ENCODE measurements around the gene AS3MT. TPM values are rescaled to one million over a fixed set of nuclear protein-coding genes. Genes with fewer than 3 reads are reported as not detected.

The AS3MT gene
- total RNA-seq, 1 donor from 2014 or later: 0.64 TPM

GRCh38 chr10:102919246-102919959 lies 50.1 kb downstream of the AS3MT start:
- FAIRE-seq: no peak

GRCh38 chr10:102919992-102920739 lies 50.9 kb downstream of the AS3MT start:
- Histone ChIP-seq H3K27ac (ENCODE audit: low read depth, low read length) (no peak overlapping the region), H3K36me3 (ENCODE audit: insufficient read depth, low read length) (no peaks in the 10 kb centered on the region), H3K4me3 (ENCODE audit: insufficient read depth, low read depth, low read length) (peak overlapping the region; percentile 81), H3K4me1 (ENCODE audit: insufficient read depth, low read length) (peaks cover 18% of the 10 kb centered on the region), H3K9me3 (ENCODE audit: insufficient read depth, low read depth, low read length) (no peaks in the 10 kb centered on the region), H4K20me1 (ENCODE audit: insufficient read depth, low read length) (peaks cover 25% of the 10 kb centered on the region), H3K4me2 (ENCODE audit: low read length) (peak overlapping the region; percentile 92), H3K79me2 (ENCODE audit: insufficient read depth, low read length) (peaks cover 7% of the 10 kb centered on the region), H2AFZ (ENCODE audit: low read depth, low read length) (peak overlapping the region; percentile 98), H3K27me3 (ENCODE audit: insufficient read depth, low read length) (peaks cover 11% of the 10 kb centered on the region), H3K9ac (ENCODE audit: low read length) (peak overlapping the region; percentile 88)
- peaks cover 11% of the 10 kb centered on the region for H3K4me1 Mint-ChIP-seq (ENCODE audit: low read depth, unreplicated experiment)
- peak overlapping the region; percentile 88 for H3K4me3 Mint-ChIP-seq (ENCODE audit: unreplicated experiment)
- no peaks in the 10 kb centered on the region for H3K9me3 Mint-ChIP-seq (ENCODE audit: unreplicated experiment)
- no peak for FAIRE-seq
- H3K27ac Mint-ChIP-seq (ENCODE audit: unreplicated experiment): peak overlapping the region; percentile 44
- TF ChIP-seq CTCF (IDR thresholded peaks at IDR 0.05; ENCODE audit: insufficient read depth, low read depth, low read length): no peak
- TF ChIP-seq EZH2 (IDR thresholded peaks at IDR 0.05; ENCODE audit: insufficient read depth, low read length): no peak
- H3K36me3 Mint-ChIP-seq (ENCODE audit: low read depth, unreplicated experiment): peaks cover 1% of the 10 kb centered on the region
- H3K27me3 Mint-ChIP-seq (ENCODE audit: low read depth, unreplicated experiment): peaks cover 10% of the 10 kb centered on the region
- DNase-seq (ENCODE audit: low read depth): no peak

More at GRCh38 chr10:102919246-102919959, 50.1 kb downstream of the AS3MT start:
- Mint-ChIP-seq H3K4me1 (ENCODE audit: low read depth, unreplicated experiment) (peaks cover 11% of the 10 kb centered on the region), H3K27me3 (ENCODE audit: low read depth, unreplicated experiment) (peaks cover 10% of the 10 kb centered on the region), H3K9me3 (ENCODE audit: unreplicated experiment) (peaks cover 3% of the 10 kb centered on the region), H3K36me3 (ENCODE audit: low read depth, unreplicated experiment) (peaks cover 1% of the 10 kb centered on the region), H3K27ac (ENCODE audit: unreplicated experiment) (peak overlapping the region; percentile 49), H3K4me3 (ENCODE audit: unreplicated experiment) (peak overlapping the region; percentile 88)
- H2AFZ ChIP-seq (ENCODE audit: low read depth, low read length): peak overlapping the region; percentile 98
- H3K4me2 ChIP-seq (ENCODE audit: low read length): peak overlapping the region; percentile 92
- peaks cover 11% of the 10 kb centered on the region for H3K27me3 ChIP-seq (ENCODE audit: insufficient read depth, low read length)
- DNase-seq (ENCODE audit: low read depth): no peak
- no peaks in the 10 kb centered on the region for H3K9me3 ChIP-seq (ENCODE audit: insufficient read depth, low read depth, low read length)
- H4K20me1 ChIP-seq (ENCODE audit: insufficient read depth, low read length): peaks cover 23% of the 10 kb centered on the region
- no peaks in the 10 kb centered on the region for H3K36me3 ChIP-seq (ENCODE audit: insufficient read depth, low read length)
- peak overlapping the region; percentile 81 for H3K4me3 ChIP-seq (ENCODE audit: insufficient read depth, low read depth, low read length)
- H3K79me2 ChIP-seq (ENCODE audit: insufficient read depth, low read length): peaks cover 7% of the 10 kb centered on the region
- peaks cover 18% of the 10 kb centered on the region for H3K4me1 ChIP-seq (ENCODE audit: insufficient read depth, low read length)
- H3K9ac ChIP-seq (ENCODE audit: low read length): peak overlapping the region; percentile 88
- no peak overlapping the region for H3K27ac ChIP-seq (ENCODE audit: low read depth, low read length)
- peak; percentile 82 for TF ChIP-seq EZH2 (IDR thresholded peaks at IDR 0.05; ENCODE audit: insufficient read depth, low read length)
- TF ChIP-seq CTCF (IDR thresholded peaks at IDR 0.05; ENCODE audit: insufficient read depth, low read depth, low read length): no peak

All from astrocyte (in vitro differentiated cells and primary cell).